ENCODE results near the gene GOLGA6C. TPM values are rescaled to one million over a fixed set of nuclear protein-coding genes. Genes with fewer than 3 reads are reported as not detected.

Gene GOLGA6C
- total RNA-seq, 1 donor from 2014 or later, result not detected

DNA sequence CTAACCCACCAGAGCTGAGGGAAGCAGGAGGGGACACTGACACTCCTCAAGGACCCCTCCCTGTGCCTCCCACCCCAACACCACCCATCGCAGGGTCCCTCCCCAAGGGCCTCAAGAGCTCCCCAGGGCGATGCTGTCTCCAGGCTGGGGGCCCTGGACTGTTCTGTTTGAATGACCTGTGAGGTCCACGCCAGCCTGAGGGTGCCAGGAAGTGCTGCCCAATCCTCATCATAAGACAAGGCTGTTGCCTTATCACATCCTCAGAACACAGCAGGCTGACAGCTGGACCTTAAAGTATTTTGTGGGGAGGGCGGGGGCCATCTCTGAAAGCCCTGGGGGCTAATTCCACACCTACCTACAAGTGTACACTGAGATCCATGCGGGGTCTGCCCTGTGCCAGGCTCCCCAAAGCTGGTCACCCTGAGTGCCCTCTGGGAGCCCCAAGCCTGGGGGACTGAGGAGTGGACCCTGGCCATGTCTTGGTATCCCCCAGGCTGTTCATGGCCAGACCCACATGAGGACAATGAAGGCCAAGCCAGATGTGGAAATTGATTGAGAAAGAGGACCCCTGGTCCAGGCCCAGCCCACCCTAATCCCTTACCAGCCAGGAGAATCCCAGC lies 23.8 kb upstream of the GOLGA6C start:
- Mint-ChIP-seq H3K27ac (no peak overlapping the region), H3K9me3 (no peaks in the 10 kb centered on the region), H3K36me3 (no peaks in the 10 kb centered on the region), H3K4me3 (no peak overlapping the region), H3K27me3 (ENCODE audit: insufficient read depth, low read depth) (peaks cover 4% of the 10 kb centered on the region), H3K4me1 (peaks cover 7% of the 10 kb centered on the region)
- Histone ChIP-seq H3K9me3 (ENCODE audit: low read depth) (no peaks in the 10 kb centered on the region), H2AFZ (replicated peaks) (no peak overlapping the region), H3K36me3 (no peaks in the 10 kb centered on the region), H3K9ac (no peak overlapping the region), H3K79me2 (ENCODE audit: low read depth) (no peaks in the 10 kb centered on the region), H3K27me3 (no peaks in the 10 kb centered on the region), H3K4me2 (no peak overlapping the region), H3K4me1 (no peaks in the 10 kb centered on the region), H4K20me1 (ENCODE audit: low read depth) (no peaks in the 10 kb centered on the region), H3K4me3 (no peak overlapping the region), H3K27ac (no peak overlapping the region), H3F3A (ENCODE audit: low read depth) (no peaks in the 10 kb centered on the region)
- no peak for TF ChIP-seq EZH2phosphoT487 (IDR thresholded peaks at IDR 0.05)
- no peak for DNase-seq (ENCODE audit: low spot score)

DNA sequence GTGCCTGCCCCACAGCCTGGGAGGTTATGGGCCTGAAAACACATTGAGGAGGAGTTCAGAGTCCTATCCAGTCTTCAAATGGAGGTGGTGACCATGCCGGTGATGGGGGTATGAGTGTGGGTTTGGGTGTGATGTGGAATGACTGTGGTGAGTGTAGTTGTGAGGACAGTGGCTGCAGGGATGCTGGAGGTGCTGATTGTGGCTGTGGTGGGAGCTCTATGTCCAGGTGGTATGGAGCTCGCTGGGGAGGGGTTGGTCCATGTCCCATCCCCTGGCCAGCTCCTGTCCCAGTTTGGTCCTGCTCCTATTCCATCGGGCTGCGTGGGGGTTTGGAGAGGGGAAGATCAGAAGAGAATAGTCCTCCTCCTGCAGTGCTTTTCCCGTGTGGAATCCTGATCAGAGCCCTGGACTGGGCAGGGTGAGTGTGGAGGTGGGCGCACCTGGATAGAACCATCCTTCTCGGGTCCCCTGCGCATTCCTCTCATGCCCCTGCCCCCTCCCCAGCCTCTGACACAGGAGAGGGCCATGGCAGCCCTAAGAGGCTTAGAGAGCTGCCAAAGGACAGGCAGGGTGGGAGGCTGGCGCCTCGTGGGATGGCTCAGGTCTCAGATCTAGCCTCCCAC lies 23.0 kb upstream of the GOLGA6C start:
- H3K4me1 Mint-ChIP-seq, result peaks cover 3% of the 10 kb centered on the region
- Histone ChIP-seq H3K4me1 (no peaks in the 10 kb centered on the region), H4K20me1 (ENCODE audit: low read depth) (no peaks in the 10 kb centered on the region), H3K27me3 (no peaks in the 10 kb centered on the region), H3F3A (ENCODE audit: low read depth) (no peaks in the 10 kb centered on the region), H2AFZ (replicated peaks) (no peak overlapping the region), H3K4me2 (no peak overlapping the region), H3K4me3 (no peak overlapping the region), H3K36me3 (no peaks in the 10 kb centered on the region), H3K9ac (no peak overlapping the region), H3K9me3 (ENCODE audit: low read depth) (no peaks in the 10 kb centered on the region), H3K27ac (no peak overlapping the region), H3K79me2 (ENCODE audit: low read depth) (no peaks in the 10 kb centered on the region)
- TF ChIP-seq EZH2phosphoT487 (IDR thresholded peaks at IDR 0.05), result no peak
- no peak for TF ChIP-seq EZH2 (IDR thresholded peaks at IDR 0.05)
- TF ChIP-seq, protein P1, sequence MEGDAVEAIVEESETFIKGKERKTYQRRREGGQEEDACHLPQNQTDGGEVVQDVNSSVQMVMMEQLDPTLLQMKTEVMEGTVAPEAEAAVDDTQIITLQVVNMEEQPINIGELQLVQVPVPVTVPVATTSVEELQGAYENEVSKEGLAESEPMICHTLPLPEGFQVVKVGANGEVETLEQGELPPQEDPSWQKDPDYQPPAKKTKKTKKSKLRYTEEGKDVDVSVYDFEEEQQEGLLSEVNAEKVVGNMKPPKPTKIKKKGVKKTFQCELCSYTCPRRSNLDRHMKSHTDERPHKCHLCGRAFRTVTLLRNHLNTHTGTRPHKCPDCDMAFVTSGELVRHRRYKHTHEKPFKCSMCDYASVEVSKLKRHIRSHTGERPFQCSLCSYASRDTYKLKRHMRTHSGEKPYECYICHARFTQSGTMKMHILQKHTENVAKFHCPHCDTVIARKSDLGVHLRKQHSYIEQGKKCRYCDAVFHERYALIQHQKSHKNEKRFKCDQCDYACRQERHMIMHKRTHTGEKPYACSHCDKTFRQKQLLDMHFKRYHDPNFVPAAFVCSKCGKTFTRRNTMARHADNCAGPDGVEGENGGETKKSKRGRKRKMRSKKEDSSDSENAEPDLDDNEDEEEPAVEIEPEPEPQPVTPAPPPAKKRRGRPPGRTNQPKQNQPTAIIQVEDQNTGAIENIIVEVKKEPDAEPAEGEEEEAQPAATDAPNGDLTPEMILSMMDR (IDR thresholded peaks at IDR 0.05), result no peak
- no peak for DNase-seq (ENCODE audit: low spot score)
- no peaks in the 10 kb centered on the region for H3K9me3 Mint-ChIP-seq
- peaks cover 4% of the 10 kb centered on the region for H3K27me3 Mint-ChIP-seq (ENCODE audit: insufficient read depth, low read depth)
- no peaks in the 10 kb centered on the region for H3K36me3 Mint-ChIP-seq
- H3K4me3 Mint-ChIP-seq, result no peak overlapping the region
- H3K27ac Mint-ChIP-seq, result no peak overlapping the region

DNA sequence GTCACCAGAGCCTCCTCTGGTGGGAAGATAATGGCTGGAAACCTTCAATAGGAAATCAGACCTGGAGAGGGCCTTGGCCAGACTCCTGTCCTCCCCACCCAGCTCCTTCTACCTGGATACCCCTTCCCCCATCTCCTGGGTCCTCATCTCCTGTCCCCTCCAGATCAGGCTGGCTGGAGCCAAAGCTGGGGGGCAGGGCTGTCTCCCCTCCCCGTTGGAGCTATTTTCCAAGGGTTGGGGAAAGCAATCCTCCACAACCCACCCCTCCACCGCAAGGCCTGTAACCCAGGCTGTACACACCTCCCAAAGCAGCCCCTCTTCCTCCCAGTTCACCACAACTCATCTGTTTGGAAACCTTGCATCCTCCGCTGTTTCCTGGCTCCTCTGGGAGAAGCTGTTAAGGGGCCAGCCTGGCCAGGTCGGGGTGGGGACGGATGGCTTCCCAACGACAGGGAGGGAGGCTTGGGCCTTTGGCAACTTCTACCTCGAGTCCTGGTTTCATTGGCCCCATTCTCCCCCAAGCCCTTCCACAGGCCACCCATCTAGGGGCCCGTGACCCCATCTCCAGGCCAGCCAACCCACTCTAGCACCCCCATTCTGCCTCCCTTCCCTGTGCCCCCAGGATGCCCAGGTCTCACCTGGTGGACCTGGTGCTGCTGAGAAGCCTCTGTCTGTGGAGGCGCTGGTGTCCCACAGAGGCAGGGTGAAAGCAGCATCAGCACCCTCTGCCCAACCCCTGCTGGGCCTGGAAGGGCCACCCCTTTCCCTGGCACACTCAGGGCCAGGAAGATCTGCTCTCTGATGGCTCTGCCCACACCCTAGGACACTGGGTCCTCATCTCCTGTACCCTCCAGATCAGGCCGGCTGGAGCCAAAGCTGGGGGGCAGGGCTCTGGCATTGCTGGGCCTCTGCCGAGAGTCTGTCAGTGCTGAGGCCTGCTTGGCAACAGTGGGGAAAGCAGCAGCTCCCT lies 22.1 kb upstream of the GOLGA6C start:
- TF ChIP-seq EZH2 (IDR thresholded peaks at IDR 0.05) (no peak), EZH2phosphoT487 (IDR thresholded peaks at IDR 0.05) (no peak)
- TF ChIP-seq, protein P1 (IDR thresholded peaks at IDR 0.05), result no peak
- no peaks in the 10 kb centered on the region for H3K4me1 ChIP-seq

More for the DNA sequence above, 22.1 kb upstream of the GOLGA6C start:
- H3K79me2 ChIP-seq (ENCODE audit: low read depth), result no peaks in the 10 kb centered on the region
- H3K36me3 ChIP-seq, result no peaks in the 10 kb centered on the region
- H3K9ac ChIP-seq, result no peak overlapping the region
- H4K20me1 ChIP-seq (ENCODE audit: low read depth), result no peaks in the 10 kb centered on the region
- no peak overlapping the region for H3K27ac ChIP-seq
- no peaks in the 10 kb centered on the region for H3K9me3 ChIP-seq (ENCODE audit: low read depth)
- no peak overlapping the region for H3K4me3 ChIP-seq
- no peak overlapping the region for H3K4me2 ChIP-seq
- Mint-ChIP-seq H3K4me3 (no peak overlapping the region), H3K27ac (no peak overlapping the region), H3K27me3 (ENCODE audit: insufficient read depth, low read depth) (peaks cover 6% of the 10 kb centered on the region), H3K4me1 (no peaks in the 10 kb centered on the region), H3K9me3 (no peaks in the 10 kb centered on the region), H3K36me3 (no peaks in the 10 kb centered on the region)
- H2AFZ ChIP-seq (replicated peaks), result no peak overlapping the region
- H3K27me3 ChIP-seq, result no peaks in the 10 kb centered on the region
- DNase-seq (ENCODE audit: low spot score), result no peak
- no peaks in the 10 kb centered on the region for H3F3A ChIP-seq (ENCODE audit: low read depth)

Measured in neural progenitor cell (in vitro differentiated cells).